HEK293 (cell line): ENCODE results near the gene C14orf132.

Source experiments
- CTCF ChIA-PET: fragments of 350-600 bp; formaldehyde crosslinking; extraction: SDS; loops from one replicate; lab custom pipeline; 2021; ENCODE audit warnings: antibody characterized with exemption; lab: Yijun Ruan, JAX
- POLR2A ChIA-PET: fragments of 300-600 bp; formaldehyde crosslinking; extraction: SDS; loops from one replicate; lab custom pipeline; 2020; ENCODE audit warnings: antibody characterized with exemption, inconsistent platforms; lab: Yijun Ruan, JAX
- H3K27ac ChIP-seq: fragments of 200-500 bp; sonication (Bioruptor generic); 2 replicates; pipeline ENCODE4 v1.5.1; 2014; ENCODE audit warnings: low read depth, low read length, control low read depth, inconsistent platforms; ENCODE audit errors: extremely low read depth
- H3K36me3 ChIP-seq, 2 experiments: fragments of 200-500 bp in 1 of 2; sonication (Bioruptor generic) in 1 of 2; 1 replicate in 1 of 2; 2 replicates in 1 of 2; pipeline ENCODE4 v1.5.1; 2014 to 2017; ENCODE audit warnings: inconsistent platforms in 2 of 2, low read length in 2 of 2; ENCODE audit not compliant: control insufficient read depth in 2 of 2, insufficient read depth in 1 of 2
- H3K4me1 ChIP-seq: fragments of 200-500 bp; sonication (Bioruptor generic); 2 replicates; pipeline ENCODE4 v1.5.1; 2014; ENCODE audit warnings: mild to moderate bottlenecking, low read length, inconsistent platforms; ENCODE audit not compliant: control insufficient read depth, insufficient read depth
- H3K4me3 ChIP-seq: 2 replicates; pipeline ENCODE4 v1.5.1; 2011; ENCODE audit warnings: low read depth, mild to moderate bottlenecking, control low read depth, low read length, moderate library complexity
- H3K9me3 ChIP-seq: fragments of 200-500 bp; sonication (Bioruptor generic); 2 replicates; pipeline ENCODE4 v1.5.1; 2014; ENCODE audit warnings: low read depth, low read length, inconsistent platforms; ENCODE audit not compliant: control insufficient read depth, insufficient read depth
- FEZF1 ChIP-seq: fragments of 450-650 bp; formaldehyde crosslinking; IDR thresholded peaks from 2 replicates; pipeline ENCODE4 v1.5.1; 2016; ENCODE audit warnings: missing biosample characterization, missing genetic modification characterization
- GLI4 ChIP-seq: fragments of 450-650 bp; formaldehyde crosslinking; IDR thresholded peaks from 2 replicates; pipeline ENCODE4 v1.5.1; 2016; ENCODE audit warnings: missing biosample characterization, missing genetic modification characterization
- GLIS1 ChIP-seq: fragments of 450-650 bp; formaldehyde crosslinking; IDR thresholded peaks from 2 replicates; pipeline ENCODE4 v1.5.1; 2016; ENCODE audit warnings: missing biosample characterization, missing genetic modification characterization
- MYNN ChIP-seq: fragments of 450-650 bp; formaldehyde crosslinking; IDR thresholded peaks from 2 replicates; pipeline ENCODE4 v1.5.1; 2016; ENCODE audit warnings: missing biosample characterization, missing genetic modification characterization, borderline replicate concordance
- SETDB1 ChIP-seq: IDR thresholded peaks from one replicate; pipeline ENCODE4 v1.6.1; 2017; ENCODE audit warnings: mild to moderate bottlenecking, low read length, moderate library complexity, mixed read lengths; ENCODE audit not compliant: insufficient read length
- TCF7L2 ChIP-seq: IDR thresholded peaks from 2 replicates; pipeline ENCODE4 v1.6.1; 2011; ENCODE audit warnings: low read depth, mild to moderate bottlenecking, inconsistent platforms, low read length, moderate library complexity, borderline replicate concordance
- TRIM28 ChIP-seq: IDR thresholded peaks from 2 replicates; pipeline ENCODE4 v1.6.1; 2011; ENCODE audit warnings: low read length, control low read depth, borderline replicate concordance
- YY1 ChIP-seq: fragments of 450-650 bp; formaldehyde crosslinking; IDR thresholded peaks from 2 replicates; pipeline ENCODE4 v1.5.1; 2018; ENCODE audit warnings: missing biosample characterization, missing genetic modification characterization
- ZBTB49 ChIP-seq: fragments of 450-650 bp; formaldehyde crosslinking; IDR thresholded peaks from 2 replicates; pipeline ENCODE4 v1.5.1; 2016; ENCODE audit warnings: missing biosample characterization, missing genetic modification characterization, low read depth
- ZFP69B ChIP-seq: fragments of 450-650 bp; formaldehyde crosslinking; IDR thresholded peaks from 2 replicates; pipeline ENCODE4 v1.5.1; 2016; ENCODE audit warnings: missing biosample characterization, missing genetic modification characterization
- ZNF132 ChIP-seq: fragments of 450-650 bp; formaldehyde crosslinking; IDR thresholded peaks from 2 replicates; pipeline ENCODE4 v1.5.1; 2017; ENCODE audit warnings: missing biosample characterization, missing genetic modification characterization, borderline replicate concordance
- ZNF16 ChIP-seq: fragments of 450-650 bp; formaldehyde crosslinking; IDR thresholded peaks from 2 replicates; pipeline ENCODE4 v1.5.1; 2016; ENCODE audit warnings: low read depth, missing biosample characterization, missing genetic modification characterization
- ZNF184 ChIP-seq: fragments of 450-650 bp; IDR thresholded peaks from 2 replicates; pipeline ENCODE4 v1.5.1; 2018; ENCODE audit warnings: missing biosample characterization, mild to moderate bottlenecking, missing genetic modification characterization
- ZNF23 ChIP-seq: fragments of 450-650 bp; formaldehyde crosslinking; IDR thresholded peaks from 2 replicates; pipeline ENCODE4 v1.5.1; 2016; ENCODE audit warnings: missing biosample characterization, missing genetic modification characterization, borderline replicate concordance
- ZNF311 ChIP-seq: fragments of 450-650 bp; formaldehyde crosslinking; IDR thresholded peaks from 2 replicates; pipeline ENCODE4 v1.5.1; 2017; ENCODE audit warnings: missing biosample characterization, missing genetic modification characterization, borderline replicate concordance
- ZNF426 ChIP-seq: fragments of 450-650 bp; formaldehyde crosslinking; IDR thresholded peaks from 2 replicates; pipeline ENCODE4 v1.5.1; 2017; ENCODE audit warnings: missing biosample characterization, missing genetic modification characterization, mild to moderate bottlenecking, inconsistent platforms, moderate library complexity
- ZNF48 ChIP-seq: fragments of 450-650 bp; formaldehyde crosslinking; IDR thresholded peaks from 2 replicates; pipeline ENCODE4 v1.5.1; 2016; ENCODE audit warnings: missing biosample characterization, missing genetic modification characterization
- ZNF549 ChIP-seq: fragments of 450-650 bp; IDR thresholded peaks from 2 replicates; pipeline ENCODE4 v1.5.1; 2018; ENCODE audit warnings: missing biosample characterization, missing genetic modification characterization, mild to moderate bottlenecking, inconsistent platforms, moderate library complexity
- ZNF645 ChIP-seq: fragments of 450-650 bp; formaldehyde crosslinking; IDR thresholded peaks from 2 replicates; pipeline ENCODE4; 2016; ENCODE audit warnings: missing biosample characterization, missing genetic modification characterization
- ZNF792 ChIP-seq: fragments of 450-650 bp; formaldehyde crosslinking; IDR thresholded peaks from 2 replicates; pipeline ENCODE4 v1.5.1; 2016; ENCODE audit warnings: missing biosample characterization, missing genetic modification characterization
- TF ChIP-seq, protein P1 (sequence below): fragments of 450-650 bp; formaldehyde crosslinking; IDR thresholded peaks from 2 replicates; pipeline ENCODE4 v1.5.1; 2016; ENCODE audit warnings: missing biosample characterization, missing genetic modification characterization, borderline replicate concordance

Gene C14orf132

GRCh38 chr14:96112032-96112431, 72.9 kb downstream of the C14orf132 start (continued):
- no peak for TF ChIP-seq ZNF23
- no peak for TF ChIP-seq SETDB1
- no peak for TF ChIP-seq ZNF16 (tag by site-specific recombination)
- TF ChIP-seq ZBTB49 = no peak
- TF ChIP-seq GLIS1 = no peak
- TF ChIP-seq ZNF311 (tag by site-specific recombination) = no peak

DNA sequence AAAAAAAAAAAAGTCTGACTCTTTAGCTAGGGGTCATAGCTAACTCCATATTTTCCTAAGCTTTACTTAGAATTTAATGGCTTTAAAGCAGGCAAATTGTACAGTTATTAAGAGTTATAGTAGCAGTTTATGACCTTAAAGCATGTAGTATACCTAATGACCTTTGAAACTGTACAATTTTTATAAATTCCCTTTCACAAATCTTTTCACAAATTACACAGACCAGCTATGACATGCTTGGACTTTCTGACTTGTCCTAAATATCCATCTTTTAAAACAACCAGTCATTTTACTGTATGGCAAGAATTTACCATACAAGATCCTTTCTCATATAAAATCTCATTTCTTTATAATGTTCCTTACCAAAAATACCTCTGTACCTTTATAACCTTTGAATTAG, 74.8 kb downstream of the C14orf132 start:
- Histone ChIP-seq H3K4me3 (no peak overlapping the region), H3K36me3 (no peaks in the 10 kb centered on the region), H3K9me3 (no peaks in the 10 kb centered on the region; the same call in 1 of the 2 replicates), H3K27ac (no peak overlapping the region), H3K4me1 (no peaks in the 10 kb centered on the region)
- CTCF ChIA-PET = interaction anchor here (0.7 to 2.1 kb wide), 4 partner anchors 14 to 151 kb away, joined by 3 to 6 read pairs (median 4); no protein-coding TSS in a partner anchor
- no peak for TF ChIP-seq ZNF645 (tag by site-specific recombination)
- no peak for TF ChIP-seq MYNN (tag by site-specific recombination)
- TF ChIP-seq SETDB1 = peak; percentile 95
- peak; percentile 70; the same call in 1 of the 2 replicates for TF ChIP-seq TRIM28
- POLR2A ChIA-PET = no interaction called here

GRCh38 chr14:96117101-96117897, 78.1 kb downstream of the C14orf132 start:
- TF ChIP-seq ZNF426 (tag by site-specific recombination) (no peak), ZNF549 (tag by site-specific recombination) (no peak), ZFP69B (tag by site-specific recombination) (no peak), ZNF48 (tag by site-specific recombination) (no peak), FEZF1 (no peak), TCF7L2 (no peak), GLI4 (tag by site-specific recombination) (no peak), ZNF184 (tag by site-specific recombination) (no peak), ZNF132 (tag by site-specific recombination) (no peak), YY1 (tag by site-specific recombination) (no peak), ZNF792 (tag by site-specific recombination) (no peak)
- TF ChIP-seq, protein P1, sequence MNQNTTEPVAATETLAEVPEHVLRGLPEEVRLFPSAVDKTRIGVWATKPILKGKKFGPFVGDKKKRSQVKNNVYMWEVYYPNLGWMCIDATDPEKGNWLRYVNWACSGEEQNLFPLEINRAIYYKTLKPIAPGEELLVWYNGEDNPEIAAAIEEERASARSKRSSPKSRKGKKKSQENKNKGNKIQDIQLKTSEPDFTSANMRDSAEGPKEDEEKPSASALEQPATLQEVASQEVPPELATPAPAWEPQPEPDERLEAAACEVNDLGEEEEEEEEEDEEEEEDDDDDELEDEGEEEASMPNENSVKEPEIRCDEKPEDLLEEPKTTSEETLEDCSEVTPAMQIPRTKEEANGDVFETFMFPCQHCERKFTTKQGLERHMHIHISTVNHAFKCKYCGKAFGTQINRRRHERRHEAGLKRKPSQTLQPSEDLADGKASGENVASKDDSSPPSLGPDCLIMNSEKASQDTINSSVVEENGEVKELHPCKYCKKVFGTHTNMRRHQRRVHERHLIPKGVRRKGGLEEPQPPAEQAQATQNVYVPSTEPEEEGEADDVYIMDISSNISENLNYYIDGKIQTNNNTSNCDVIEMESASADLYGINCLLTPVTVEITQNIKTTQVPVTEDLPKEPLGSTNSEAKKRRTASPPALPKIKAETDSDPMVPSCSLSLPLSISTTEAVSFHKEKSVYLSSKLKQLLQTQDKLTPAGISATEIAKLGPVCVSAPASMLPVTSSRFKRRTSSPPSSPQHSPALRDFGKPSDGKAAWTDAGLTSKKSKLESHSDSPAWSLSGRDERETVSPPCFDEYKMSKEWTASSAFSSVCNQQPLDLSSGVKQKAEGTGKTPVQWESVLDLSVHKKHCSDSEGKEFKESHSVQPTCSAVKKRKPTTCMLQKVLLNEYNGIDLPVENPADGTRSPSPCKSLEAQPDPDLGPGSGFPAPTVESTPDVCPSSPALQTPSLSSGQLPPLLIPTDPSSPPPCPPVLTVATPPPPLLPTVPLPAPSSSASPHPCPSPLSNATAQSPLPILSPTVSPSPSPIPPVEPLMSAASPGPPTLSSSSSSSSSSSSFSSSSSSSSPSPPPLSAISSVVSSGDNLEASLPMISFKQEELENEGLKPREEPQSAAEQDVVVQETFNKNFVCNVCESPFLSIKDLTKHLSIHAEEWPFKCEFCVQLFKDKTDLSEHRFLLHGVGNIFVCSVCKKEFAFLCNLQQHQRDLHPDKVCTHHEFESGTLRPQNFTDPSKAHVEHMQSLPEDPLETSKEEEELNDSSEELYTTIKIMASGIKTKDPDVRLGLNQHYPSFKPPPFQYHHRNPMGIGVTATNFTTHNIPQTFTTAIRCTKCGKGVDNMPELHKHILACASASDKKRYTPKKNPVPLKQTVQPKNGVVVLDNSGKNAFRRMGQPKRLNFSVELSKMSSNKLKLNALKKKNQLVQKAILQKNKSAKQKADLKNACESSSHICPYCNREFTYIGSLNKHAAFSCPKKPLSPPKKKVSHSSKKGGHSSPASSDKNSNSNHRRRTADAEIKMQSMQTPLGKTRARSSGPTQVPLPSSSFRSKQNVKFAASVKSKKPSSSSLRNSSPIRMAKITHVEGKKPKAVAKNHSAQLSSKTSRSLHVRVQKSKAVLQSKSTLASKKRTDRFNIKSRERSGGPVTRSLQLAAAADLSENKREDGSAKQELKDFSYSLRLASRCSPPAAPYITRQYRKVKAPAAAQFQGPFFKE (tag by site-specific recombination) = no peak
- Histone ChIP-seq H3K4me1 (no peaks in the 10 kb centered on the region), H3K27ac (no peak overlapping the region), H3K9me3 (no peaks in the 10 kb centered on the region; the same call in 1 of the 2 replicates), H3K4me3 (no peak overlapping the region), H3K36me3 (no peaks in the 10 kb centered on the region)
- CTCF ChIA-PET = interaction anchor here (0.7 to 1.3 kb wide), 3 partner anchors 9 to 118 kb away, joined by 4 read pairs; no protein-coding TSS in a partner anchor
- POLR2A ChIA-PET = no interaction called here
